Chondrocyte (in vitro differentiated cells): ENCODE results near the gene WDR90. TPM values are rescaled to one million over a fixed set of nuclear protein-coding genes. Genes with fewer than 3 reads are reported as not detected.
A peak's percentile ranks its signal among the peaks of the same experiment; 100 is the strongest.

Experiments
- DNase-seq: peaks from one replicate; pipeline ENCODE4 v3.0.0; 2021; ENCODE audit warnings: mixed read lengths, low spot score
- H3K27ac Mint-ChIP-seq: one replicate; pipeline ENCODE4 v1.8.0; 2021; ENCODE audit warnings: mild to moderate bottlenecking, moderate library complexity, mixed read lengths; ENCODE audit not compliant: unreplicated experiment
- H3K27me3 Mint-ChIP-seq: 2 replicates; pipeline ENCODE4 v1.8.0; 2021; ENCODE audit warnings: low read depth, mixed read lengths
- H3K36me3 Mint-ChIP-seq: 2 replicates; pipeline ENCODE4 v1.8.0; 2021; ENCODE audit warnings: low read depth, mixed read lengths
- H3K4me1 Mint-ChIP-seq: 2 replicates; pipeline ENCODE4 v1.8.0; 2021; ENCODE audit warnings: low read depth, mild to moderate bottlenecking, mixed read lengths
- H3K4me3 Mint-ChIP-seq: one replicate; pipeline ENCODE4 v1.8.0; 2021; ENCODE audit warnings: mild to moderate bottlenecking, moderate library complexity, mixed read lengths; ENCODE audit not compliant: unreplicated experiment
- H3K9me3 Mint-ChIP-seq: 2 replicates; pipeline ENCODE4 v1.8.0; 2021; ENCODE audit warnings: low read depth, mixed read lengths
- total RNA-seq: library from RNA; stranded (reverse); gene quantifications from 3 replicates; pipeline ENCODE4 v1.2.1, GENCODE V29; 2021
- TF ChIP-seq, protein P1 (sequence below): fragments of 200-600 bp; sonication (generic); IDR thresholded peaks from 2 replicates; pipeline ENCODE4 v1.5.0; 2021; ENCODE audit warnings: antibody characterized with exemption, mild to moderate bottlenecking, moderate library complexity

WDR90 gene
- total RNA-seq, 1 donor from 2014 or later: 17.0 TPM

DNA sequence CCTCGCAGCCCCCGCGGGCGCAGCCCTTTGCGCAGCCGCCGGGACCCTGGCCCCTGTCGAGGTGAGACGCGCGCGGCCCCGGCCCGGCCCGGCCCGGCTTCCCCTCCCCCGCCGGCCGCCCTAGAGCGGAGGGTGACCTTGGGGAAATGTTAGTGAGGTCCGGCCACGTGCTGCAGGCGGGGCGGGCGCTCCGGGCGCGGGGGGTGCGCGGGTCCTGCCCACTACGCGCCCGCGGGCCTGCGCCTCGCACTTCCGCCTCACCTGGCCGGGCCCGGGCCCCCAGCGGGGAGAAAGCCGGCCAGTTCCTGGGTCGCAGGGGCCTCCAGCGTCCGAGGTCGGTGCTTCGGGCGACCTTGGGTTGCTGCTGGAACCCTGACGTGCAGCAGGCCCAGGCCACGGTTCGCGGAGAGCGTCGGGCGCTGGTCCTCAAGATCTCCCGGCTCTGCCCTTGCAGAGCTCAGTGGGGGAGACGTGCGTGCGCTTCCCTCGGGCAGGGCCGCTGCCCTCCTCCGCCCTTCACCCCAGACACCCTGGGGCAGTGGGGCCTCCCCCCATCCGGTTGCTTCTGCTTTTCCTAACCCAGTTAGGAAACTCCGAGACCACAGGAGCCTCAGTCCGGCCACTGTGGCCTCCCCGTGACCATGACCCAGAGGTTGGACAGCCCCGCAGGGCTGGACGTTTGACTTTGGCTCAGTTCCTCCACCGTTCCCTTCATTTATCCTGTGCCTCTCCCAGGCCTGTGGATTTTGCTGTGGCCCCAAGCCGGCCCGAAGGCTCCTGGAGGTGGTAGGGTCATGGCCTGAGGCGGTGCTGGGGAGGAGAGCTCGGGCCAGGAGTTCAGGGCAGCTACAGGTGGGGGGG is 6.7 kb upstream of the WDR90 start:
- Mint-ChIP-seq H3K27ac (no peak overlapping the region), H3K36me3 (no peaks in the 10 kb centered on the region), H3K4me1 (peaks cover 5% of the 10 kb centered on the region), H3K27me3 (no peaks in the 10 kb centered on the region), H3K4me3 (peak overlapping the region; percentile 66), H3K9me3 (no peaks in the 10 kb centered on the region)
- DNase-seq: no peak
- TF ChIP-seq, protein P1, sequence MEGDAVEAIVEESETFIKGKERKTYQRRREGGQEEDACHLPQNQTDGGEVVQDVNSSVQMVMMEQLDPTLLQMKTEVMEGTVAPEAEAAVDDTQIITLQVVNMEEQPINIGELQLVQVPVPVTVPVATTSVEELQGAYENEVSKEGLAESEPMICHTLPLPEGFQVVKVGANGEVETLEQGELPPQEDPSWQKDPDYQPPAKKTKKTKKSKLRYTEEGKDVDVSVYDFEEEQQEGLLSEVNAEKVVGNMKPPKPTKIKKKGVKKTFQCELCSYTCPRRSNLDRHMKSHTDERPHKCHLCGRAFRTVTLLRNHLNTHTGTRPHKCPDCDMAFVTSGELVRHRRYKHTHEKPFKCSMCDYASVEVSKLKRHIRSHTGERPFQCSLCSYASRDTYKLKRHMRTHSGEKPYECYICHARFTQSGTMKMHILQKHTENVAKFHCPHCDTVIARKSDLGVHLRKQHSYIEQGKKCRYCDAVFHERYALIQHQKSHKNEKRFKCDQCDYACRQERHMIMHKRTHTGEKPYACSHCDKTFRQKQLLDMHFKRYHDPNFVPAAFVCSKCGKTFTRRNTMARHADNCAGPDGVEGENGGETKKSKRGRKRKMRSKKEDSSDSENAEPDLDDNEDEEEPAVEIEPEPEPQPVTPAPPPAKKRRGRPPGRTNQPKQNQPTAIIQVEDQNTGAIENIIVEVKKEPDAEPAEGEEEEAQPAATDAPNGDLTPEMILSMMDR: no peak

- Mint-ChIP-seq H3K9me3 (no peaks in the 10 kb centered on the region), H3K36me3 (no peaks in the 10 kb centered on the region), H3K27me3 (no peaks in the 10 kb centered on the region), H3K4me1 (peaks cover 8% of the 10 kb centered on the region), H3K27ac (no peak overlapping the region), H3K4me3 (peak overlapping the region; percentile 66)
- TF ChIP-seq, protein P1: no peak
- DNase-seq: no peak
Observed at GRCh38 chr16:643050-643368, 6.2 kb upstream of the WDR90 start.

- H3K4me3 Mint-ChIP-seq: peak overlapping the region; percentile 35
- peaks cover 14% of the 10 kb centered on the region for H3K4me1 Mint-ChIP-seq
- no peaks in the 10 kb centered on the region for H3K27me3 Mint-ChIP-seq
- no peaks in the 10 kb centered on the region for H3K36me3 Mint-ChIP-seq
- DNase-seq: no peak
- H3K9me3 Mint-ChIP-seq: no peaks in the 10 kb centered on the region
- H3K27ac Mint-ChIP-seq: peak overlapping the region; percentile 27
- TF ChIP-seq, protein P1: no peak
Observed at GRCh38 chr16:644556-644955, 4.6 kb upstream of the WDR90 start.

GRCh38 chr16:645852-646678 is 3.1 kb upstream of the WDR90 start:
- no peak for DNase-seq
- H3K36me3 Mint-ChIP-seq: no peaks in the 10 kb centered on the region
- TF ChIP-seq, protein P1: no peak
- H3K9me3 Mint-ChIP-seq: no peaks in the 10 kb centered on the region
- H3K4me1 Mint-ChIP-seq: peaks cover 18% of the 10 kb centered on the region
- no peak overlapping the region for H3K4me3 Mint-ChIP-seq
- H3K27ac Mint-ChIP-seq: no peak overlapping the region
- no peaks in the 10 kb centered on the region for H3K27me3 Mint-ChIP-seq

- peaks cover 18% of the 10 kb centered on the region for H3K4me1 Mint-ChIP-seq
- H3K9me3 Mint-ChIP-seq: no peaks in the 10 kb centered on the region
- H3K27ac Mint-ChIP-seq: no peak overlapping the region
- H3K36me3 Mint-ChIP-seq: no peaks in the 10 kb centered on the region
- H3K4me3 Mint-ChIP-seq: no peak overlapping the region
- TF ChIP-seq, protein P1: no peak
- no peaks in the 10 kb centered on the region for H3K27me3 Mint-ChIP-seq
- no peak for DNase-seq
Observed at GRCh38 chr16:646679-647172, 2.4 kb upstream of the WDR90 start.
